Non-pigmented ciliary epithelial cell (primary cell): Measurements from ENCODE around the gene PDE11A.
"Not testable (repeated sequence)": the region's sequence is repeated elsewhere in the genome, so short reads cannot be mapped to it uniquely, and the experiment has no call there.

Source experiments
- DNase-seq: peaks from one replicate; pipeline ENCODE4 v3.0.0-alpha.2; 2010; ENCODE audit warnings: low read depth

PDE11A gene

GRCh38 chr2:178072383-178073301 is at the start of gene PDE11A:
TSS of gene PDE11A (minus strand) at chr2:178072777. CDS start at chr2:178072437, 340 bp downstream.
- peak; percentile 19 for DNase-seq

- no peak for DNase-seq
These were observed 46.8 kb upstream of the PDE11A start for GRCh38 chr2:178119179-178119922.

GRCh38 chr2:178117725-178118124 is 45.1 kb upstream of the PDE11A start:
- DNase-seq: no peak

GRCh38 chr2:178115271-178115670 is 42.7 kb upstream of the PDE11A start:
- no peak for DNase-seq

- no peak for DNase-seq
These were observed 41.9 kb upstream of the PDE11A start for GRCh38 chr2:178114462-178114861.

GRCh38 chr2:178112202-178113152 is 39.9 kb upstream of the PDE11A start, which contains the start of gene RBM45:
TSS of gene RBM45 (plus strand) at chr2:178112437. CDS start at chr2:178112547, 110 bp downstream.
- peak; percentile 65 for DNase-seq

GRCh38 chr2:178111743-178112142 is 39.2 kb upstream of the PDE11A start:
- DNase-seq: no peak

GRCh38 chr2:178110681-178111080 is 38.1 kb upstream of the PDE11A start:
- DNase-seq: no peak

- DNase-seq: peak; percentile 10
These were observed 37.2 kb upstream of the PDE11A start for GRCh38 chr2:178109813-178110212.

GRCh38 chr2:178108176-178108575 is 35.6 kb upstream of the PDE11A start:
- DNase-seq: no peak

- DNase-seq: no peak
These were observed 33.5 kb upstream of the PDE11A start for GRCh38 chr2:178106053-178106452.

- DNase-seq: no peak
These were observed 33.0 kb upstream of the PDE11A start for GRCh38 chr2:178105566-178105965.

- DNase-seq: no peak
These were observed 28.9 kb upstream of the PDE11A start for GRCh38 chr2:178101321-178102079.

GRCh38 chr2:178093471-178093870 is 20.9 kb upstream of the PDE11A start:
- DNase-seq: no peak

GRCh38 chr2:178088774-178089270 is 16.2 kb upstream of the PDE11A start:
- DNase-seq: no peak

GRCh38 chr2:178084273-178084672 is 11.7 kb upstream of the PDE11A start:
- no peak for DNase-seq

- no peak for DNase-seq
These were observed 9.9 kb upstream of the PDE11A start for GRCh38 chr2:178082408-178083045.

- not testable (repeated sequence) for DNase-seq
These were observed 6.7 kb upstream of the PDE11A start for GRCh38 chr2:178079279-178079678.

- DNase-seq: no peak
These were observed 3.6 kb upstream of the PDE11A start for GRCh38 chr2:178076130-178076529.

- no peak for DNase-seq
These were observed 2.4 kb upstream of the PDE11A start for GRCh38 chr2:178075006-178075326.
